NK-92 (cell line): Measurements from ENCODE around the gene SLC45A2.
"Not testable (repeated sequence)": the region's sequence is repeated elsewhere in the genome, so short reads cannot be mapped to it uniquely, and the experiment has no call there.

ENCODE experiments used
- DNase-seq: peaks from one replicate; lab custom pipeline; 2025; ENCODE audit not compliant: unreplicated experiment; lab: John Stamatoyannopoulos, UW

SLC45A2 gene

GRCh38 chr5:33929925-33930690, 54.4 kb downstream of the SLC45A2 start:
- DNase-seq = no peak

GRCh38 chr5:33928283-33928682, 56.2 kb downstream of the SLC45A2 start:
- no peak for DNase-seq

- DNase-seq = no peak
Measured at GRCh38 chr5:33927685-33928084, 56.8 kb downstream of the SLC45A2 start.

GRCh38 chr5:33925278-33925677, 59.2 kb downstream of the SLC45A2 start:
- no peak for DNase-seq

- DNase-seq = no peak
Measured at GRCh38 chr5:33921002-33921401, 63.5 kb downstream of the SLC45A2 start.

GRCh38 chr5:33914844-33915243, 69.6 kb downstream of the SLC45A2 start:
- DNase-seq = not testable (repeated sequence)

GRCh38 chr5:33906248-33906647, 78.2 kb downstream of the SLC45A2 start:
- not testable (repeated sequence) for DNase-seq

GRCh38 chr5:33905381-33905780, 79.1 kb downstream of the SLC45A2 start:
- DNase-seq = no peak

GRCh38 chr5:33903118-33903517, 81.4 kb downstream of the SLC45A2 start:
- no peak for DNase-seq

DNA sequence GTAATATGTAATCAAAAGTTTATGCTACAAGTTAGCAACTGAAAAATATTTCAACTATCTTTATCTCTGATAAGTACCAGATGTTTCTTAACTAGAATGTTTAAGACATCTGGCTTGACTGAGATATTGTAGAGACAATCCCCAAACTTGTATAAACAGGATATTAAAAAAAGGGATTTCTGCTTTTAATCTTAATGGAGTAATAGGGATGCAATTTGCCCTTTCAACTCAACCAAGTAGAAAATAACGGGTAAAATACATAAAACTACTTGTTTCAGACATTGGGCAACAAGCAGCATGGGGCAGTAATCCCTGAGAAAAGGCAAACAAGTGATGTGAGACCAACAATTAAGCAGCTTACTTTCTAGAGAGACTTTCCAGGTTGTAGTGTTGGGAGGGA, 83.3 kb downstream of the SLC45A2 start:
- no peak for DNase-seq
